GM18858 (cell line): ENCODE data around the gene TNS1.

Experiments
- ATAC-seq: cut with Tn5 transposase; IDR thresholded peaks from one replicate; pipeline ENCODE4 v1.9.1; 2021; ENCODE audit not compliant: unreplicated experiment

Gene TNS1

GRCh38 chr2:217836901-217837491, 165.8 kb downstream of the TNS1 start:
- no peak for ATAC-seq

- no peak for ATAC-seq
Measured at GRCh38 chr2:217835931-217836891, 166.6 kb downstream of the TNS1 start.

- no peak for ATAC-seq
Measured at GRCh38 chr2:217834744-217835513, 167.9 kb downstream of the TNS1 start.

GRCh38 chr2:217834057-217834620, 168.7 kb downstream of the TNS1 start:
- ATAC-seq: no peak

- ATAC-seq: no peak
Measured at GRCh38 chr2:217833439-217833838, 169.4 kb downstream of the TNS1 start.

GRCh38 chr2:217832987-217833386, 169.8 kb downstream of the TNS1 start:
- no peak for ATAC-seq

- no peak for ATAC-seq
Measured at GRCh38 chr2:217832115-217832514, 170.7 kb downstream of the TNS1 start.

GRCh38 chr2:217831306-217831705, 171.5 kb downstream of the TNS1 start:
- ATAC-seq: no peak

GRCh38 chr2:217830807-217831206, 172.0 kb downstream of the TNS1 start:
- no peak for ATAC-seq

- ATAC-seq: no peak
Measured at GRCh38 chr2:217830061-217830460, 172.7 kb downstream of the TNS1 start.

- ATAC-seq: no peak
Measured at GRCh38 chr2:217829420-217829819, 173.4 kb downstream of the TNS1 start.

GRCh38 chr2:217828336-217828735, 174.5 kb downstream of the TNS1 start:
- no peak for ATAC-seq

GRCh38 chr2:217827430-217828201, 175.2 kb downstream of the TNS1 start:
- no peak for ATAC-seq

- ATAC-seq: no peak
Measured at GRCh38 chr2:217826991-217827390, 175.8 kb downstream of the TNS1 start.

GRCh38 chr2:217826520-217826919, 176.3 kb downstream of the TNS1 start:
- ATAC-seq: no peak

- ATAC-seq: no peak
Measured at GRCh38 chr2:217825469-217826235, 177.1 kb downstream of the TNS1 start.

GRCh38 chr2:217824223-217824622, 178.6 kb downstream of the TNS1 start:
- no peak for ATAC-seq

- ATAC-seq: no peak
Measured at GRCh38 chr2:217823626-217824025, 179.2 kb downstream of the TNS1 start.

GRCh38 chr2:217822296-217823252, 180.2 kb downstream of the TNS1 start:
- no peak for ATAC-seq
